ENCODE data around the gene BBS9.

DNA sequence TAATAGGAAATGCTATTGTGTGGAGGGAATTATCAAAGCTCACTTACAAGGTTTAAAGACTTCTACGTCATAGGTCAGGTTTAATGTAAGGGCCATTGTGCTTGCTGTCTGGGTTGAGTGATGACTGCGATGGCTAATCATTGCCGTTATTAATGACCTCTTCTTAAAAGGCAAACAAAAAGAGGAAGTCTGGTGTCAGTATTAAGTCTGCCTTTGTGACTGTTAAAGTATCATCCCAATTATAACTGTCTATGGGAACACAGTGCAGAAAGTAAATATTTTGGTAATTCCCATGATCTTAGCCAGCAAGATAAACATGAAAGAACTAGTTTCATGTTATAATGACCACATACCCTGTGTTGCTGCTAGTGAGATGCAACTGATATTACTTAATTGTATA is 382.4 kb downstream of the BBS9 start:
- TF ChIP-seq POLR2AphosphoS5 (IDR thresholded peaks at IDR 0.05): no peak
- TF ChIP-seq, protein P1, sequence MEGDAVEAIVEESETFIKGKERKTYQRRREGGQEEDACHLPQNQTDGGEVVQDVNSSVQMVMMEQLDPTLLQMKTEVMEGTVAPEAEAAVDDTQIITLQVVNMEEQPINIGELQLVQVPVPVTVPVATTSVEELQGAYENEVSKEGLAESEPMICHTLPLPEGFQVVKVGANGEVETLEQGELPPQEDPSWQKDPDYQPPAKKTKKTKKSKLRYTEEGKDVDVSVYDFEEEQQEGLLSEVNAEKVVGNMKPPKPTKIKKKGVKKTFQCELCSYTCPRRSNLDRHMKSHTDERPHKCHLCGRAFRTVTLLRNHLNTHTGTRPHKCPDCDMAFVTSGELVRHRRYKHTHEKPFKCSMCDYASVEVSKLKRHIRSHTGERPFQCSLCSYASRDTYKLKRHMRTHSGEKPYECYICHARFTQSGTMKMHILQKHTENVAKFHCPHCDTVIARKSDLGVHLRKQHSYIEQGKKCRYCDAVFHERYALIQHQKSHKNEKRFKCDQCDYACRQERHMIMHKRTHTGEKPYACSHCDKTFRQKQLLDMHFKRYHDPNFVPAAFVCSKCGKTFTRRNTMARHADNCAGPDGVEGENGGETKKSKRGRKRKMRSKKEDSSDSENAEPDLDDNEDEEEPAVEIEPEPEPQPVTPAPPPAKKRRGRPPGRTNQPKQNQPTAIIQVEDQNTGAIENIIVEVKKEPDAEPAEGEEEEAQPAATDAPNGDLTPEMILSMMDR (IDR thresholded peaks at IDR 0.05): no peak

Measured in gastroesophageal sphincter (tissue), 3 donors.